ENCODE measurements around the gene HCN4. TPM values are rescaled to one million over a fixed set of nuclear protein-coding genes. Genes with fewer than 3 reads are reported as not detected.

Gene HCN4
- total and polyA plus RNA-seq, 2 experiments from 2014 or later, result 59.2 to 159 TPM

GRCh38 chr15:73346735-73347312 lies 21.9 kb downstream of the HCN4 start:
- no peak overlapping the region for H3K4me3 ChIP-seq
- H3K27me3 ChIP-seq, result no peaks in the 10 kb centered on the region
- H3K9me3 ChIP-seq (ENCODE audit: low read depth), result no peaks in the 10 kb centered on the region
- H3K27ac ChIP-seq, result no peak overlapping the region
- peaks cover 19% of the 10 kb centered on the region for H3K36me3 ChIP-seq
- TF ChIP-seq, protein P1, sequence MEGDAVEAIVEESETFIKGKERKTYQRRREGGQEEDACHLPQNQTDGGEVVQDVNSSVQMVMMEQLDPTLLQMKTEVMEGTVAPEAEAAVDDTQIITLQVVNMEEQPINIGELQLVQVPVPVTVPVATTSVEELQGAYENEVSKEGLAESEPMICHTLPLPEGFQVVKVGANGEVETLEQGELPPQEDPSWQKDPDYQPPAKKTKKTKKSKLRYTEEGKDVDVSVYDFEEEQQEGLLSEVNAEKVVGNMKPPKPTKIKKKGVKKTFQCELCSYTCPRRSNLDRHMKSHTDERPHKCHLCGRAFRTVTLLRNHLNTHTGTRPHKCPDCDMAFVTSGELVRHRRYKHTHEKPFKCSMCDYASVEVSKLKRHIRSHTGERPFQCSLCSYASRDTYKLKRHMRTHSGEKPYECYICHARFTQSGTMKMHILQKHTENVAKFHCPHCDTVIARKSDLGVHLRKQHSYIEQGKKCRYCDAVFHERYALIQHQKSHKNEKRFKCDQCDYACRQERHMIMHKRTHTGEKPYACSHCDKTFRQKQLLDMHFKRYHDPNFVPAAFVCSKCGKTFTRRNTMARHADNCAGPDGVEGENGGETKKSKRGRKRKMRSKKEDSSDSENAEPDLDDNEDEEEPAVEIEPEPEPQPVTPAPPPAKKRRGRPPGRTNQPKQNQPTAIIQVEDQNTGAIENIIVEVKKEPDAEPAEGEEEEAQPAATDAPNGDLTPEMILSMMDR (IDR thresholded peaks at IDR 0.05; ENCODE audit: low read depth, low read length), result no peak
- H3K4me1 ChIP-seq (ENCODE audit: low read depth), result peaks cover 42% of the 10 kb centered on the region
- peak; percentile 50 to 92 for DNase-seq (ENCODE audit: low read depth in 1 of 2, low spot score in 1 of 2)

- TF ChIP-seq, protein P1 (IDR thresholded peaks at IDR 0.05; ENCODE audit: low read depth, low read length), result no peak
- no peak for DNase-seq (ENCODE audit: low read depth in 1 of 2, low spot score in 1 of 2)
- Histone ChIP-seq H3K9me3 (ENCODE audit: low read depth) (no peaks in the 10 kb centered on the region), H3K27ac (peak overlapping the region; percentile 66), H3K4me1 (ENCODE audit: low read depth) (peaks cover 31% of the 10 kb centered on the region), H3K36me3 (peaks cover 28% of the 10 kb centered on the region), H3K27me3 (no peaks in the 10 kb centered on the region), H3K4me3 (no peak overlapping the region)
These were observed 23.1 kb downstream of the HCN4 start for GRCh38 chr15:73345658-73346057.

DNA sequence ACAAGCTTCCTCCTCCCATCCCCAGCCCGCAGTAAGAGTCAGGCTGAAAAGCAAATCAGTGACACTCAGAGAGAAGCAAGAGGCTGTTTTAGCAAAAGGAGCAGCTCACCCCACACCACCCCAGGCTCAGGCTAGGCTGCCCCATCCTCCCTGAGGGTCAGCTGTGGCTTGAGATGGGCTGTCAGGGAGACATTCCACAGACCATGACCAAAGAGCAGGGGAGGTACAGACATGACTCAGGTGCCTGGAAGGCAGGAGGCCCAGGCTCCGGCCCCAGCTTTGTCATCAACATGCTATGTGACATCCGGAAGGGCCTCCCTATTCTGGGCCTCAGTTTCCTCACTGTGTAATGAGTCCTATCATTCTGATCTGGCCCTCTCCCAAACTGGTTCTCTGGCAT lies 24.7 kb downstream of the HCN4 start:
- Histone ChIP-seq H3K9me3 (ENCODE audit: low read depth) (no peaks in the 10 kb centered on the region), H3K36me3 (peaks cover 39% of the 10 kb centered on the region), H3K27ac (peak overlapping the region; percentile 66), H3K4me3 (no peak overlapping the region), H3K27me3 (no peaks in the 10 kb centered on the region), H3K4me1 (ENCODE audit: low read depth) (peaks cover 31% of the 10 kb centered on the region)
- DNase-seq (ENCODE audit: low read depth in 1 of 2, low spot score in 1 of 2), result no peak
- TF ChIP-seq, protein P1 (IDR thresholded peaks at IDR 0.05; ENCODE audit: low read depth, low read length), result no peak

DNA sequence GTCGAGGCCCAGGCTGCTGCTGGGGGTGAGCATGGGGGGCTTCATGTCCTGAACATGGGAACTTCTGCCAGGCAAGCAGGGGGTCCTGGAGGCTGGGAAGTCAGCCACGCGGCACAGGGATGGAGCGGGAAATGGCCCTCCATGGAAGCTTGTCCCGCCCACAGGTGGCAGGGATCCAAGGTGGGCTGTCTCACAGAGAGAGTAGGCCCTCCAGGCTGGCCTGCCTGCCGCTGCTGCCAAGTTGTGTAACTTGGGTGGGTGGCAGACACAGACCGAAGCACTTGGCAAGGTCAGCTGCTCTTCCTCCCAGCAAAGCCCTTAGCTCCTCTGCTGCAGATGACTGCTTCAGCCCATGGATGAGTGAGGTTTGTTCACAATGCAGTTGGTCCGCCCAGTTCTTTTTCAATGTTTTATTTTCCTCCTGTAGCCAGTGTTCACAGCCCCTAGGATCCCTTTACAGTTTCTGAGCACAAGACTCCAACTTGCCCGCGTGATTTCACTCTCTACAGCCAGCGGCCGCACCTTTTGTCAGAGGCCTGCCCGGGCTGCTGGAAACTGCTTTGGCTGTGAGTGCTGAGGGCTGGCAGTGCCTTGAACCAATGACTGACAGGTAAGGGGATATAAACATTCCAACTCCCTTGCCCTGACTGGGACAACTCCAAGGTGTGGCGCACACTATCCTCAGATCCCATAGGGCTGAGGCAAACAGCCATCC lies 26.7 kb downstream of the HCN4 start:
- no peaks in the 10 kb centered on the region for H3K9me3 ChIP-seq (ENCODE audit: low read depth)
- peak in 1 of 2 donors; percentile 31 for DNase-seq (ENCODE audit: low read depth in 1 of 2, low spot score in 1 of 2)

GRCh38 chr15:73340502-73341192 lies 28.1 kb downstream of the HCN4 start:
- H3K36me3 ChIP-seq, result peaks cover 63% of the 10 kb centered on the region
- TF ChIP-seq, protein P1 (IDR thresholded peaks at IDR 0.05; ENCODE audit: low read depth, low read length), result no peak
- no peak overlapping the region for H3K4me3 ChIP-seq
- peaks cover 28% of the 10 kb centered on the region for H3K4me1 ChIP-seq (ENCODE audit: low read depth)
- H3K27me3 ChIP-seq, result no peaks in the 10 kb centered on the region
- no peaks in the 10 kb centered on the region for H3K9me3 ChIP-seq (ENCODE audit: low read depth)
- peak overlapping the region; percentile 40 for H3K27ac ChIP-seq
- DNase-seq (ENCODE audit: low read depth in 1 of 2, low spot score in 1 of 2), result no peak

More for the DNA sequence above, 26.7 kb downstream of the HCN4 start:
- Histone ChIP-seq H3K36me3 (peaks cover 55% of the 10 kb centered on the region), H3K4me1 (ENCODE audit: low read depth) (peaks cover 32% of the 10 kb centered on the region), H3K27me3 (no peaks in the 10 kb centered on the region), H3K27ac (peak overlapping the region; percentile 42), H3K4me3 (no peak overlapping the region)
- TF ChIP-seq, protein P1 (IDR thresholded peaks at IDR 0.05; ENCODE audit: low read depth, low read length), result no peak
